HUES48 (cell line): ENCODE data around the gene TMEM184B.

ENCODE experiments used
- H3K27ac ChIP-seq: one replicate; pipeline ENCODE4 v1.7.0; 2013; ENCODE audit warnings: low read depth, low read length, inconsistent platforms
- H3K27me3 ChIP-seq: 2 replicates; pipeline ENCODE4 v1.6.1; 2013; ENCODE audit warnings: mild to moderate bottlenecking, low read length; ENCODE audit not compliant: control insufficient read depth, insufficient read depth
- H3K36me3 ChIP-seq: 2 replicates; pipeline ENCODE4 v1.6.1; 2013; ENCODE audit warnings: low read length; ENCODE audit not compliant: control insufficient read depth, insufficient read depth
- H3K4me1 ChIP-seq: 2 replicates; pipeline ENCODE4 v1.6.1; 2013; ENCODE audit warnings: mild to moderate bottlenecking, low read length; ENCODE audit not compliant: control insufficient read depth, insufficient read depth
- H3K4me3 ChIP-seq: 2 replicates; pipeline ENCODE4 v1.5.1; 2013; ENCODE audit warnings: mild to moderate bottlenecking, low read depth, low read length
- H3K9ac ChIP-seq: 2 replicates; pipeline ENCODE4 v1.6.1; 2013; ENCODE audit warnings: mild to moderate bottlenecking, low read depth, low read length, moderate library complexity
- H3K9me3 ChIP-seq: 2 replicates; pipeline ENCODE4 v1.6.1; 2013; ENCODE audit warnings: low read length; ENCODE audit not compliant: control insufficient read depth, insufficient read depth

The TMEM184B gene

DNA sequence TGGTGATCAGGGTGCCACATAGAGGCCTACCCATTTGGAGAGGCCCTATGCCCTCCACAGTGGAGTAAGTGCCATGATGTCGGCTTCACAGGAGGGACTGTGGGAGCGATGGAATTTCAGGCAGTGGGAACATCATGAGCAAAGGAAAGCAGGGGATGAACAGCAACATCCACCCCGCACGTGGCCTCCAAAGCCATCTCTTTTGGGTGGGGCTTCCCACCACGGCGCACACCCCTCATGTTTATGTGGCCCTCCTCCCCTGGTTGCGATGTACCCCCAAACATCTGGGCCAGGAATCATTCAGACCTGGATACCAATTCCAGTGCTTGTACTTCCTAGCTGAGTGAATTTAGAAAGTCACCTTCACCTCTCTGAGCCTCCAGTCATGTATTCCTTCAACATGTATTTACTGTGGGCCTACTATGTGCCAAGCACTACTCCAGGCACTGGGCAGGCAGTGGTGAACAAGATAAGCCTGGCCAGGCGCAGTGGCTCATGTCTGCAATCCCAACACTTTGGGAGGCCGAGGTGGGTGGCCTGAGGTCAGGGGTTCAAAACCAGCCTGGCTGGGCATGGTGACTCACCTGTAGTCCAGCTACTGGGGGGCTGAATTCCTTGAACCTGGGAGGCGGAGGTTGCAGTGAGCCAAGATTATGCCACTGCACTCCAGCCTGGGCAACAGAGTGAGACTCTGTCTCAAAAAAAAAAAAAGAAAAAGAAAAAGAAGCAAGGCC is 72.8 kb downstream of the TMEM184B start:
- Histone ChIP-seq H3K4me1 (peaks cover 4% of the 10 kb centered on the region; the same call in 1 of the 2 replicates), H3K36me3 (no peaks in the 10 kb centered on the region), H3K9ac (no peak overlapping the region), H3K4me3 (no peak overlapping the region), H3K27ac (no peak overlapping the region), H3K27me3 (peaks cover 28% of the 10 kb centered on the region), H3K9me3 (no peaks in the 10 kb centered on the region)

DNA sequence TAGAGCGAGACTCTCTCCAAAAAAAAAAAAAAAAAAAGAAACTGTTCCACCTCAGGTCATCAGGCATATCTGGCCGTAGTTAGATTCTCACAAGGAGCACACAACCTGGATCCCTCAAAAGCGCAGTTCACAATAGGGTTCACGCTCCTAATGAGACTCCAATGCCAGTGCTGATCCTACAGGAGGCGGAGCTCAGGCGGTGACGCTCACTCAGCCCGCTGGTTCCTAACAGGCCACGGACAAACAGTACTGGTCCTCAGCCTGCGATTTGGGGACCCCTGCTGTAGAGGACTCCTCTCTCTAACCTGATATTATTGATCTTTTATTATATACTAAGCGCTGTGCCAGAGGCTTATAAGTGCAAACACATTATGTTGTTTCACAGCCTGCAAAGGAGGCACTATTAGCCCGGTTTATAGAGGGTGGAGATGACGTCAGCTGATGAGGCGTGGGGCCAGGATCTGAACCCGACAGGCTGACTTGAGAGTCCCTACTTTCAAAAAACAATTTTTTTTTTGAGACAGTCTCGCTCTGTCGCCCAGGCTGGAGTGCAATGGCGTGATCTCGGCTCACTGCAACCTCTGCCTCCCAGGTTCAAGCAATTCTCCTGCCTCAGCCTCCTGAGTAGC is 75.9 kb downstream of the TMEM184B start:
- Histone ChIP-seq H3K27ac (no peak overlapping the region), H3K9me3 (no peaks in the 10 kb centered on the region), H3K4me1 (peaks cover 4% of the 10 kb centered on the region; the same call in 1 of the 2 replicates), H3K4me3 (no peak overlapping the region), H3K9ac (no peak overlapping the region), H3K36me3 (no peaks in the 10 kb centered on the region), H3K27me3 (peaks cover 19% of the 10 kb centered on the region)

DNA sequence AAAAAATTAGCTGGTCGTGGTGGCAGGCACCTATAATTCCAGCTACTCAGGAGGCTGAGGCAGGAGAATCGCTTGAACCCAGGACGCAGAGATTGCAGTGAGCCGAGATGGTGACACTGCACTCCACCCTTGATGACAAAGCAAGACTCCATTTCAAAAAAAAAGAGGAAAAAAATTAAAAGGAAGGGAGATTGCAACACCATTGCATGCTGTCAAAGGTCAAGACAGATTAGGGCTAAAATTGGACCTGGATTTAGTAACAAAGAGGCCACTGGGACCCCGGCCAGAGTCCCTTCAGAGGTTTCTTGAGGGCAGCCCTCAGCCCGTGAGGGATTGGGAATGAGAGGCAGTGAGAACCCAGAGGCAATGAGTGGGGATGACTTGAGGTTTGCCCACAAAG is 79.2 kb downstream of the TMEM184B start:
- Histone ChIP-seq H3K4me1 (no peaks in the 10 kb centered on the region; the same call in 1 of the 2 replicates), H3K9ac (no peak overlapping the region), H3K4me3 (no peak overlapping the region), H3K27me3 (peaks cover 12% of the 10 kb centered on the region), H3K27ac (no peak overlapping the region), H3K9me3 (no peaks in the 10 kb centered on the region), H3K36me3 (no peaks in the 10 kb centered on the region)

DNA sequence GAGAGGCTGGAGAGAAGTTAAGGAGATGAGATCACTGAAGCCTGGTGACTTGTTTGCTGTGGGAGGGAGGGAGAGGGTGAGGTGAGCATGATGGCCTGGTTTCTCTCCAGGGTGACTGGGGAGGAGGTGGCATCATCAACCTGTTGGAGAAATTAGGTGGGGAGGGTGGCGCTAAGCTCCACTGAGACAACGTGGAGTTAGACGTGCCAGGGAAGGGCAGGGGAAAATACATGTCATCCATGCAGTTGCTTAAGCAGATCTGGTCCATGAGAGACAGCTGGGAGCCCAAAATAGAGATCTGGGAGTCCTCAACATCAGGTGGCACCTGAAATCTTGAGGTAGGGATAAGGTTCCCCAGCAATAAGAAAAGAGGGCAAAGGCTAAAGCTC is 80.3 kb downstream of the TMEM184B start:
- Histone ChIP-seq H3K27ac (no peak overlapping the region), H3K4me3 (no peak overlapping the region), H3K9ac (no peak overlapping the region), H3K36me3 (no peaks in the 10 kb centered on the region), H3K27me3 (peaks cover 12% of the 10 kb centered on the region), H3K9me3 (no peaks in the 10 kb centered on the region), H3K4me1 (no peaks in the 10 kb centered on the region; the same call in 1 of the 2 replicates)

DNA sequence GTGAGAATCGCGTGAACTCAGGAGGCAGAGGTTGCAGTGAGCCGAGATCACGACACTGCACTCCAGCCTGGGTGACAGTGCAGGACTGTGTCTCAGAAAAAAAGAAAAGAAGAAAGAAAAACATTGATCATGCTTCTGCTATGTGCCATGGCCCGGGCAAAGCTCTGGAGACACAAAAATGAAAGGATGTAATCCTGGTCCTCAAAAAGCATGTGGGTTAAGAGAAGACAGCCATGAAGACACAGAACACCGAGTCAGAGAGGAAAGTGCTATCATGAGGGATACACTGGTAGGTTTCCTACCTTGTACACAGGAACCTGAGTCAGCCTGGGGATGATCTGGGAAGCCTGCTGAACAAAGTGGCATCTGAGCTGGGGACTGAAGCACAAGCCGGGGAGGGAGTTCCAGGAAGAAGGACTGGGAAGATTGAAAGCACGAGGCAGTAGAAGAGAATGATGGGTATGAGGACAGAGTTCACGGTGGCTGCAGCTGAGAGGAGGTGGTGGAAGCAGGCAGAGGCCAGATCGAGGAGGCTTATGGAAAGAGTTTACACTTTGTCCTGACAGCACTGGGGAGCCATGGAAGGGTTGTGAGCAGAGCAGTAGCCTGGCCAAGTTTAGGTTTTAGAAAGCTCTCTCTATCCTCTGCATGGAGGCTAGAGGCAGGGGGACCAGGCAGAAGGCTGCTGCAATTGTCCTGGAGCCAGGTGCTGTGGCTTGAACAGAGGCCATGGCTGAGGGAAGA is 80.9 kb downstream of the TMEM184B start:
- no peak overlapping the region for H3K4me3 ChIP-seq
- H3K27ac ChIP-seq = no peak overlapping the region
- no peaks in the 10 kb centered on the region for H3K9me3 ChIP-seq
- H3K36me3 ChIP-seq = no peaks in the 10 kb centered on the region
- no peaks in the 10 kb centered on the region; the same call in 1 of the 2 replicates for H3K4me1 ChIP-seq
- H3K9ac ChIP-seq = no peak overlapping the region
- H3K27me3 ChIP-seq = peaks cover 12% of the 10 kb centered on the region

DNA sequence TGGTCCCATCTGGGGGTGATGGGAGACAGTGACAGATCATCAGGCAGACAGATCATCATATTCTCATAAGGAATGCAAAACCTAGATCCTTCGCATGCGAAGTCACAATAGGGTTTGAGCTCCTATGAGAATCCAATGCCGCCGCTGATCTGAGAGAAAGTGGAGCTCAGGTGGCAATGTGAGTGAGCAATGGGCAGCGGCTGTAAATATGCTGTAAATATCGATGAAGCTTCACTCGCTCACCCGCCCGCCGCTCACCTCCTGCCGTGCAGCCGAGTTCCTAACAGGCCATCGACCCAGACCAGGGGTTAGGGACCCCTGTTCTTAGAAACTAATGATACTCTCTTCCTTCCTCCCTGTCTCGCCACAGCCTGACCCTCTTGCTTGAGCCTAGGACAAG is 81.8 kb downstream of the TMEM184B start:
- H3K4me3 ChIP-seq = no peak overlapping the region

DNA sequence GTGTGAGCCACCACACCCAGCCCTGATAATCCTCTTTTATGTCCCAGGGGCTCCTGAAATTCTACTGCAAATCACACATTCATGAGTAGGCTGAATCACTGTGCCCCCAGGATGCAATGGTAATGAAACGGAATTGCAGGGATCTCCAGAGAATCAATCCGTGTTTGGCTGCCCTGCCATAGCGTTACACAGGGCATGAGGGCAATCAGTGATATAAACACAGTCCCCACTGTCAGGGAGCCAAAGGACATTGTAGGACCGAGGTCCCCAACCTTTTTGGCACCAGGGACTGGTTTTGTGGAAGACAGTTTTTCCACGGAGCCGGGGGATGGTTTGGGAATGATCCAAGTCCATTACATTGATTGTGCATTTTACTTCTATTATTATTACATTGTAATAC is 82.2 kb downstream of the TMEM184B start:
- H3K36me3 ChIP-seq = no peaks in the 10 kb centered on the region
- no peak overlapping the region for H3K4me3 ChIP-seq
- H3K9ac ChIP-seq = no peak overlapping the region
- no peaks in the 10 kb centered on the region for H3K4me1 ChIP-seq
- peaks cover 12% of the 10 kb centered on the region for H3K27me3 ChIP-seq
- no peaks in the 10 kb centered on the region for H3K9me3 ChIP-seq
- no peak overlapping the region for H3K27ac ChIP-seq

More for the DNA sequence above, 81.8 kb downstream of the TMEM184B start:
- no peaks in the 10 kb centered on the region for H3K4me1 ChIP-seq
- H3K36me3 ChIP-seq = no peaks in the 10 kb centered on the region
- H3K9me3 ChIP-seq = no peaks in the 10 kb centered on the region
- H3K27me3 ChIP-seq = peaks cover 12% of the 10 kb centered on the region
- no peak overlapping the region for H3K9ac ChIP-seq
- no peak overlapping the region for H3K27ac ChIP-seq

DNA sequence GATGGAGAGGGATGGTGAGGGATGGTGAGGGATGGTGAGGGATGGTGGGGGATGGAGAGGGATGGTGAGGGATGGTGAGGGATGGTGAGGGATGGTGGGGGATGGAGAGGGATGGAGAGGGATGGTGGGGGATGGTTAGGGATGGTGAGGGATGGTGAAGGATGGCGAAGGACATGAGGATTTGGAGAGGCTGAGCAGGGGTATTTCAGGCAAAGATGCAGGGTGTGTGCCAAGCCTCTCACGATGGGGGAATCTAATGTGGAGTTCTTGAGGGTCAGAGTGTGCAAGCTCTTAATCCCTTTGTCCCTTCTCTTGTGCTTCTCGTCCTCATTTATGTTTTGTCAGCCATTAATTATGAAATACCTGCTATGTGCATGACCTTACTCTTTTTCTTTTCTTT is 83.7 kb downstream of the TMEM184B start:
- H3K9ac ChIP-seq = no peak overlapping the region
- H3K4me3 ChIP-seq = no peak overlapping the region
- H3K9me3 ChIP-seq = no peaks in the 10 kb centered on the region
- peaks cover 12% of the 10 kb centered on the region for H3K27me3 ChIP-seq
- H3K36me3 ChIP-seq = no peaks in the 10 kb centered on the region
- H3K27ac ChIP-seq = no peak overlapping the region
- H3K4me1 ChIP-seq = no peaks in the 10 kb centered on the region

DNA sequence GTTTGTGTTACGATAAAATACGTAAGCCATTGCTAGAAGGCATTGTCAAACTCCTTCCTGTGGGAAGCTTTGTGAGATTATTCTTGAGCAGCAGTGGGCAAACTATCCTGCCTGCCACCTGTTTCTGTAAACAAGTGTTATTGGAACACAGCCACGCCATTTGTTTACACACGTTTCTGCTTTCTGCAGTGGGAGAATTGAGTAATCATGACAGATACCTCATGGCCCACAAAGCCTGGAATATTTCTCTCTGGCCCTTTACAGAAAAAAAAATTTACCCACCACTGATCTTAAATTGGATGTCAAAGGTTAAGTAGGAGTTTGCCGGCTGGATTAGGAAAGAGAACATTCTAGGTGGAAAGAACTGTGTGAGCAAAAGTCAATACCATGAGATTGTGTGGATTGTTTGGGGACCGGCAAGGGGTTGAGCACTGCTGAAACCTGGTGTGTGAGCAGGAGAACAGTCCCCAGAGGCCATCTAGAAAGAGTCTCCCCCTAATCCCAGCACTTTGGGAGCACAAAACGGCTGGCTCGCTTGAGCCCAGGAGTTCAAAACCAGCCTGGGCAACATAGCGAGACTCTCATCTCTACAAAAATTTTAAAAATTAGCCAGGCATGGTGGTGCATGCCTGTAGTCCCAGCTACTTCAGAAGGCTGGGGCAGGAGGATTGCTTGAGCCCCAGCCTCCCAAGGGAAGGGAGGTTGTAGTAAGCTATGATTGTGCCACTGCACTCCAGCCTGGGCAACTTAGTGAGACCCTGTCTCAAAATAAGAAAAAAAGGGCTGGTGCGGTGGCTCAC is 85.2 kb downstream of the TMEM184B start:
- Histone ChIP-seq H3K4me1 (no peaks in the 10 kb centered on the region), H3K27ac (no peak overlapping the region)

DNA sequence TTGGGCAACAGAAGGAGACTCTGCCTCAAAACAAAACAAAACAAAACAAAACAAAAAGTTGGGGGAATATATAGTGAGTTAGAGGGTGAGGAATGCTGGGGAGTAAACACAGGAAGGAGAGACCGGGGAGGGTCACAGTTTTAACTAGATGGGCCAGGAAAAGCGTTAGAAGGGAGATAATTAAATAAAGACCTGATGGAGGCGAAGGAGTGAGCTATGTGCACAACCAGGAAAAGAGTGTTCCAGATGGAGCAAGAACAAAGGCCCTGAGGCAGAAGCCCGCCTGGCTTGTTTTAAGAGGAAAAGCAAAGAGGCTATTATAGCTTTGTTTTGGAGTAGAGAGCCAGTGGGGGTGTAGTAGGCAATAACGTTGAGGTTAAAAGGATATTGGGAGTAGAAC is 86.4 kb downstream of the TMEM184B start:
- Histone ChIP-seq H3K4me1 (peaks cover 4% of the 10 kb centered on the region), H3K9me3 (no peaks in the 10 kb centered on the region), H3K27me3 (no peaks in the 10 kb centered on the region), H3K27ac (no peak overlapping the region), H3K9ac (no peak overlapping the region), H3K36me3 (no peaks in the 10 kb centered on the region), H3K4me3 (no peak overlapping the region)

More for the DNA sequence above, 85.2 kb downstream of the TMEM184B start:
- Histone ChIP-seq H3K9me3 (no peaks in the 10 kb centered on the region), H3K36me3 (no peaks in the 10 kb centered on the region), H3K4me3 (no peak overlapping the region), H3K9ac (no peak overlapping the region), H3K27me3 (peaks cover 8% of the 10 kb centered on the region)
